ENCODE data around the gene IRF4.
A peak's percentile ranks its signal among the peaks of the same experiment; 100 is the strongest.
"Not testable (repeated sequence)": the region's sequence is repeated elsewhere in the genome, so short reads cannot be mapped to it uniquely, and the experiment has no call there.

The IRF4 gene

GRCh38 chr6:410555-411395 is 19.2 kb downstream of the IRF4 start:
- no peak for DNase-seq
- no peak for TF ChIP-seq POLR2A (IDR thresholded peaks at IDR 0.05; ENCODE audit: low read length)
- no peak for TF ChIP-seq GATA1 (IDR thresholded peaks at IDR 0.05; ENCODE audit: low read depth, low read length)

- no peak for DNase-seq
- TF ChIP-seq GATA1 (IDR thresholded peaks at IDR 0.05; ENCODE audit: low read depth, low read length) (no peak), POLR2A (IDR thresholded peaks at IDR 0.05; ENCODE audit: low read length) (no peak)
Measured at GRCh38 chr6:411402-412145, 20.0 kb downstream of the IRF4 start.

GRCh38 chr6:412146-412886 is 20.8 kb downstream of the IRF4 start:
- TF ChIP-seq POLR2A (IDR thresholded peaks at IDR 0.05; ENCODE audit: low read length) (no peak), GATA1 (IDR thresholded peaks at IDR 0.05; ENCODE audit: low read depth, low read length) (no peak)
- DNase-seq: no peak

- no peak for TF ChIP-seq GATA1 (IDR thresholded peaks at IDR 0.05; ENCODE audit: low read depth, low read length)
- no peak for TF ChIP-seq POLR2A (IDR thresholded peaks at IDR 0.05; ENCODE audit: low read length)
- DNase-seq: no peak
Measured at GRCh38 chr6:414447-414846, 22.9 kb downstream of the IRF4 start.

GRCh38 chr6:415087-415486 is 23.5 kb downstream of the IRF4 start:
- no peak for TF ChIP-seq GATA1 (IDR thresholded peaks at IDR 0.05; ENCODE audit: low read depth, low read length)
- TF ChIP-seq POLR2A (IDR thresholded peaks at IDR 0.05; ENCODE audit: low read length): no peak
- DNase-seq: no peak

- TF ChIP-seq GATA1 (IDR thresholded peaks at IDR 0.05; ENCODE audit: low read depth, low read length) (no peak), POLR2A (IDR thresholded peaks at IDR 0.05; ENCODE audit: low read length) (no peak)
- DNase-seq: no peak
Measured at GRCh38 chr6:421211-421610, 29.7 kb downstream of the IRF4 start.

- peak in 1 of 2 experiments; percentile 3 for DNase-seq
- TF ChIP-seq POLR2A (IDR thresholded peaks at IDR 0.05; ENCODE audit: low read length) (no peak), GATA1 (IDR thresholded peaks at IDR 0.05; ENCODE audit: low read depth, low read length) (no peak)
Measured at GRCh38 chr6:422433-423054, 31.0 kb downstream of the IRF4 start.

GRCh38 chr6:423055-423798 is 31.7 kb downstream of the IRF4 start:
- TF ChIP-seq GATA1 (IDR thresholded peaks at IDR 0.05; ENCODE audit: low read depth, low read length) (no peak), POLR2A (IDR thresholded peaks at IDR 0.05; ENCODE audit: low read length) (no peak)

GRCh38 chr6:423799-424345 is 32.3 kb downstream of the IRF4 start:
- TF ChIP-seq POLR2A (IDR thresholded peaks at IDR 0.05; ENCODE audit: low read length): no peak
- no peak for TF ChIP-seq GATA1 (IDR thresholded peaks at IDR 0.05; ENCODE audit: low read depth, low read length)

More at GRCh38 chr6:423055-423798, 31.7 kb downstream of the IRF4 start:
- no peak for DNase-seq

GRCh38 chr6:424741-425417 is 33.3 kb downstream of the IRF4 start:
- no peak for TF ChIP-seq GATA1 (IDR thresholded peaks at IDR 0.05; ENCODE audit: low read depth, low read length)
- no peak for TF ChIP-seq POLR2A (IDR thresholded peaks at IDR 0.05; ENCODE audit: low read length)
- DNase-seq: no peak

More at GRCh38 chr6:423799-424345, 32.3 kb downstream of the IRF4 start:
- no peak for DNase-seq

- not testable (repeated sequence) for DNase-seq
Measured at GRCh38 chr6:425418-425788, 33.9 kb downstream of the IRF4 start.

- DNase-seq: not testable (repeated sequence)
Measured at GRCh38 chr6:426198-426738, 34.7 kb downstream of the IRF4 start.
